MM.1S (cell line): ENCODE data around the gene PLPP7.

Experiments
- DNase-seq: peaks from one replicate; pipeline ENCODE4 v3.0.0-alpha.2; 2015
- H2AFZ ChIP-seq: fragments of 300-600 bp; sonication (generic); 2 replicates; pipeline ENCODE4 v1.6.0; 2016; ENCODE audit warnings: antibody characterized with exemption, low read length
- H3F3A ChIP-seq: fragments of 300-600 bp; sonication (generic); 2 replicates; pipeline ENCODE4 v1.6.1; 2016; ENCODE audit warnings: mild to moderate bottlenecking, antibody characterized with exemption, low read length, moderate library complexity, mixed read lengths; ENCODE audit not compliant: insufficient read depth
- H3K27ac ChIP-seq: fragments of 300-600 bp; sonication (generic); 2 replicates; pipeline ENCODE4 v1.5.1; 2016; ENCODE audit warnings: mild to moderate bottlenecking, low read length
- H3K27me3 ChIP-seq: fragments of 300-600 bp; sonication (generic); replicated peaks from 2 replicates; pipeline ENCODE4 v1.6.0; 2016; ENCODE audit warnings: low read length; ENCODE audit not compliant: insufficient read depth
- H3K36me3 ChIP-seq: fragments of 300-600 bp; sonication (generic); replicated peaks from 2 replicates; pipeline ENCODE4 v1.6.1; 2016; ENCODE audit warnings: mild to moderate bottlenecking, low read length, mixed read lengths; ENCODE audit not compliant: insufficient read depth
- H3K4me1 ChIP-seq: fragments of 300-600 bp; sonication (generic); 2 replicates; pipeline ENCODE4 v1.6.1; 2016; ENCODE audit warnings: low read length, mixed read lengths
- H3K4me2 ChIP-seq: fragments of 300-600 bp; sonication (generic); 2 replicates; pipeline ENCODE4 v1.6.0; 2016; ENCODE audit warnings: low read depth, low read length
- H3K4me3 ChIP-seq: fragments of 300-600 bp; sonication (generic); 2 replicates; pipeline ENCODE4 v1.5.1; 2016; ENCODE audit warnings: low read length, mixed read lengths
- H3K79me2 ChIP-seq: fragments of 300-600 bp; sonication (generic); 2 replicates; pipeline ENCODE4 v1.6.1; 2016; ENCODE audit warnings: mixed run types, low read length, mixed read lengths
- H3K9ac ChIP-seq: fragments of 300-600 bp; sonication (generic); 2 replicates; pipeline ENCODE4 v1.6.1; 2016; ENCODE audit warnings: low read length, mixed read lengths
- H3K9me2 ChIP-seq: fragments of 300-600 bp; sonication (generic); replicated peaks from 2 replicates; pipeline ENCODE4 v1.6.1; 2016; ENCODE audit warnings: mild to moderate bottlenecking, low read length, mixed read lengths; ENCODE audit not compliant: insufficient read depth
- H3K9me3 ChIP-seq: fragments of 300-600 bp; sonication (generic); replicated peaks from 2 replicates; pipeline ENCODE4 v1.6.1; 2016; ENCODE audit warnings: mild to moderate bottlenecking, low read length, mixed read lengths; ENCODE audit not compliant: insufficient read depth
- H4K20me1 ChIP-seq: fragments of 300-600 bp; sonication (generic); 2 replicates; pipeline ENCODE4 v1.6.1; 2016; ENCODE audit warnings: mild to moderate bottlenecking, low read length, moderate library complexity, mixed read lengths; ENCODE audit not compliant: insufficient read depth
- EZH2 ChIP-seq: fragments of 300-600 bp; sonication (generic); optimal IDR thresholded peaks from 2 replicates; pipeline ENCODE3; 2017; ENCODE audit warnings: low read depth, mild to moderate bottlenecking, antibody characterized with exemption, low read length, mixed read lengths
- EZH2phosphoT487 ChIP-seq: fragments of 300-600 bp; sonication (generic); IDR thresholded peaks from 2 replicates; pipeline ENCODE4 v1.6.1; 2018; ENCODE audit warnings: antibody characterized with exemption, low read length
- TF ChIP-seq, protein P1 (sequence below): fragments of 300-600 bp; sonication (generic); IDR thresholded peaks from 2 replicates; pipeline ENCODE4 v1.5.1; 2016; ENCODE audit warnings: antibody characterized with exemption, low read length, mixed read lengths

PLPP7 gene

GRCh38 chr9:131292937-131293336 lies 3.4 kb downstream of the PLPP7 start:
- no peaks in the 10 kb centered on the region for H3K9me3 ChIP-seq
- H3K27ac ChIP-seq: no peak overlapping the region
- H3K4me2 ChIP-seq: no peak overlapping the region
- no peak for TF ChIP-seq EZH2phosphoT487
- TF ChIP-seq, protein P1, sequence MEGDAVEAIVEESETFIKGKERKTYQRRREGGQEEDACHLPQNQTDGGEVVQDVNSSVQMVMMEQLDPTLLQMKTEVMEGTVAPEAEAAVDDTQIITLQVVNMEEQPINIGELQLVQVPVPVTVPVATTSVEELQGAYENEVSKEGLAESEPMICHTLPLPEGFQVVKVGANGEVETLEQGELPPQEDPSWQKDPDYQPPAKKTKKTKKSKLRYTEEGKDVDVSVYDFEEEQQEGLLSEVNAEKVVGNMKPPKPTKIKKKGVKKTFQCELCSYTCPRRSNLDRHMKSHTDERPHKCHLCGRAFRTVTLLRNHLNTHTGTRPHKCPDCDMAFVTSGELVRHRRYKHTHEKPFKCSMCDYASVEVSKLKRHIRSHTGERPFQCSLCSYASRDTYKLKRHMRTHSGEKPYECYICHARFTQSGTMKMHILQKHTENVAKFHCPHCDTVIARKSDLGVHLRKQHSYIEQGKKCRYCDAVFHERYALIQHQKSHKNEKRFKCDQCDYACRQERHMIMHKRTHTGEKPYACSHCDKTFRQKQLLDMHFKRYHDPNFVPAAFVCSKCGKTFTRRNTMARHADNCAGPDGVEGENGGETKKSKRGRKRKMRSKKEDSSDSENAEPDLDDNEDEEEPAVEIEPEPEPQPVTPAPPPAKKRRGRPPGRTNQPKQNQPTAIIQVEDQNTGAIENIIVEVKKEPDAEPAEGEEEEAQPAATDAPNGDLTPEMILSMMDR: no peak
- TF ChIP-seq EZH2: no peak
- H3K27me3 ChIP-seq: no peaks in the 10 kb centered on the region
- no peaks in the 10 kb centered on the region for H4K20me1 ChIP-seq
- H3K9me2 ChIP-seq: no peaks in the 10 kb centered on the region
- no peak overlapping the region for H3K9ac ChIP-seq
- H3K36me3 ChIP-seq: no peaks in the 10 kb centered on the region
- H2AFZ ChIP-seq: no peak overlapping the region
- no peaks in the 10 kb centered on the region for H3F3A ChIP-seq
- DNase-seq: no peak
- H3K4me1 ChIP-seq: no peaks in the 10 kb centered on the region
- H3K79me2 ChIP-seq: no peaks in the 10 kb centered on the region
- no peak overlapping the region for H3K4me3 ChIP-seq

GRCh38 chr9:131296460-131296859 lies 6.9 kb downstream of the PLPP7 start:
- Histone ChIP-seq H3K79me2 (no peaks in the 10 kb centered on the region), H3K27me3 (no peaks in the 10 kb centered on the region), H3K9me2 (no peaks in the 10 kb centered on the region), H3K9me3 (no peaks in the 10 kb centered on the region), H3K4me1 (no peaks in the 10 kb centered on the region), H2AFZ (no peak overlapping the region), H4K20me1 (no peaks in the 10 kb centered on the region), H3K36me3 (no peaks in the 10 kb centered on the region), H3K4me2 (no peak overlapping the region), H3K9ac (no peak overlapping the region), H3F3A (no peaks in the 10 kb centered on the region), H3K4me3 (no peak overlapping the region), H3K27ac (no peak overlapping the region)
- TF ChIP-seq EZH2phosphoT487: no peak
- no peak for TF ChIP-seq EZH2
- TF ChIP-seq, protein P1: no peak
- DNase-seq: no peak

GRCh38 chr9:131296906-131297500 lies 7.5 kb downstream of the PLPP7 start:
- no peak overlapping the region for H3K4me2 ChIP-seq
- no peaks in the 10 kb centered on the region for H3K4me1 ChIP-seq
- H3K79me2 ChIP-seq: no peaks in the 10 kb centered on the region
- no peak overlapping the region for H3K4me3 ChIP-seq
- no peak overlapping the region for H3K9ac ChIP-seq
- DNase-seq: no peak
- H3K27ac ChIP-seq: no peak overlapping the region
- no peaks in the 10 kb centered on the region for H3K36me3 ChIP-seq
- TF ChIP-seq, protein P1: no peak
- TF ChIP-seq EZH2phosphoT487: no peak
- TF ChIP-seq EZH2: no peak
- H2AFZ ChIP-seq: no peak overlapping the region
- no peaks in the 10 kb centered on the region for H3K9me2 ChIP-seq
- no peaks in the 10 kb centered on the region for H3K9me3 ChIP-seq
- H3K27me3 ChIP-seq: no peaks in the 10 kb centered on the region
- H3F3A ChIP-seq: no peaks in the 10 kb centered on the region
- H4K20me1 ChIP-seq: no peaks in the 10 kb centered on the region
